Tibial artery (tissue), 4 donors: ENCODE results near the gene P3H2.

Experiments used
- DNase-seq, 2 donors: peaks; one replicate each; pipeline ENCODE4 v3.0.0-alpha.2; 2019
- H3K27ac ChIP-seq, 2 donors: fragments of 200-600 bp; sonication (generic) in 1 of 2; 1 replicate in 1 of 2; 2 replicates in 1 of 2; pipeline ENCODE4 v1.5.1; 2018 to 2019; ENCODE audit warnings: mild to moderate bottlenecking in 1 of 2
- H3K27me3 ChIP-seq, 2 donors: fragments of 200-600 bp; sonication (generic) in 1 of 2; one replicate each; pipeline versions ENCODE4 v1.5.1 to v1.6.0; 2016 to 2019
- H3K36me3 ChIP-seq, 3 donors: fragments of 200-600 bp; sonication (generic) in 2 of 3; one replicate each; pipeline ENCODE4 v1.5.1; 2016 to 2019; ENCODE audit warnings: mild to moderate bottlenecking in 2 of 3
- H3K4me1 ChIP-seq, 4 donors: fragments of 200-600 bp; sonication (generic) in 2 of 4; 1 replicate in 3 of 4; 2 replicates in 1 of 4; pipeline ENCODE4 v1.5.1; 2016 to 2019
- H3K4me3 ChIP-seq, 2 donors: fragments of 200-600 bp; sonication (generic) in 1 of 2; 1 replicate in 1 of 2; 2 replicates in 1 of 2; pipeline ENCODE4 v1.5.1; 2018 to 2019; ENCODE audit warnings: mild to moderate bottlenecking in 2 of 2
- H3K9me3 ChIP-seq, 3 donors: fragments of 200-600 bp; sonication (generic) in 1 of 3; one replicate each; pipeline ENCODE4 v1.5.1; 2016 to 2019
- intact Hi-C: fragments of 100-400 bp; cut with DNase I; formaldehyde crosslinking; loops from one replicate; pipeline ENCODE4 v1.15.0; 2023; ENCODE audit warnings: low total_unique reads
- TF ChIP-seq, protein P1 (sequence below), 2 experiments: fragments of 200-600 bp in 1 of 2; fragments of 450-650 bp in 1 of 2; IDR thresholded peaks; one replicate each; pipeline ENCODE4 v1.5.1; 2017 to 2019; ENCODE audit warnings: antibody characterized with exemption in 2 of 2, mild to moderate bottlenecking in 1 of 2, moderate library complexity in 1 of 2

Gene P3H2

DNA sequence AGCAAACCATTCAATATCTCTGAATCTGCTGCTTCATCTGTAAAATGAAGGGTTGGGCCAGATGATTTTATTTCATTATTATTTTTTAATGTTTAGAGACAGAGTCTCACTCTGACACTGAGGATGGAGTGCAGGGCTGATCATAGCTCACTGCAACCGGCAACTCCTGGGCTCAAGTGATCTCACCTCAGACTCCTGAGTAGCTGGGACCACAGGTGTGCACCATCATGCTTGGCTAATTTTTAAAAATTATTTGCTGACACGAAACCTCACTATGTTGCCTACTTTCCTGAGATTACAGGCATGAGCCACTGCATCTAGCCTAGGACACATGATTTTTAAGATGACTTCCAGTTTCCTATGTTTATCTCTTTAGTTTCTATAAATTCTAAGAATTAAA lies 105.8 kb downstream of the P3H2 start:
- TF ChIP-seq, protein P1, sequence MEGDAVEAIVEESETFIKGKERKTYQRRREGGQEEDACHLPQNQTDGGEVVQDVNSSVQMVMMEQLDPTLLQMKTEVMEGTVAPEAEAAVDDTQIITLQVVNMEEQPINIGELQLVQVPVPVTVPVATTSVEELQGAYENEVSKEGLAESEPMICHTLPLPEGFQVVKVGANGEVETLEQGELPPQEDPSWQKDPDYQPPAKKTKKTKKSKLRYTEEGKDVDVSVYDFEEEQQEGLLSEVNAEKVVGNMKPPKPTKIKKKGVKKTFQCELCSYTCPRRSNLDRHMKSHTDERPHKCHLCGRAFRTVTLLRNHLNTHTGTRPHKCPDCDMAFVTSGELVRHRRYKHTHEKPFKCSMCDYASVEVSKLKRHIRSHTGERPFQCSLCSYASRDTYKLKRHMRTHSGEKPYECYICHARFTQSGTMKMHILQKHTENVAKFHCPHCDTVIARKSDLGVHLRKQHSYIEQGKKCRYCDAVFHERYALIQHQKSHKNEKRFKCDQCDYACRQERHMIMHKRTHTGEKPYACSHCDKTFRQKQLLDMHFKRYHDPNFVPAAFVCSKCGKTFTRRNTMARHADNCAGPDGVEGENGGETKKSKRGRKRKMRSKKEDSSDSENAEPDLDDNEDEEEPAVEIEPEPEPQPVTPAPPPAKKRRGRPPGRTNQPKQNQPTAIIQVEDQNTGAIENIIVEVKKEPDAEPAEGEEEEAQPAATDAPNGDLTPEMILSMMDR (IDR thresholded peaks at IDR 0.05) = no peak
- no peaks in the 10 kb centered on the region for H3K9me3 ChIP-seq

DNA sequence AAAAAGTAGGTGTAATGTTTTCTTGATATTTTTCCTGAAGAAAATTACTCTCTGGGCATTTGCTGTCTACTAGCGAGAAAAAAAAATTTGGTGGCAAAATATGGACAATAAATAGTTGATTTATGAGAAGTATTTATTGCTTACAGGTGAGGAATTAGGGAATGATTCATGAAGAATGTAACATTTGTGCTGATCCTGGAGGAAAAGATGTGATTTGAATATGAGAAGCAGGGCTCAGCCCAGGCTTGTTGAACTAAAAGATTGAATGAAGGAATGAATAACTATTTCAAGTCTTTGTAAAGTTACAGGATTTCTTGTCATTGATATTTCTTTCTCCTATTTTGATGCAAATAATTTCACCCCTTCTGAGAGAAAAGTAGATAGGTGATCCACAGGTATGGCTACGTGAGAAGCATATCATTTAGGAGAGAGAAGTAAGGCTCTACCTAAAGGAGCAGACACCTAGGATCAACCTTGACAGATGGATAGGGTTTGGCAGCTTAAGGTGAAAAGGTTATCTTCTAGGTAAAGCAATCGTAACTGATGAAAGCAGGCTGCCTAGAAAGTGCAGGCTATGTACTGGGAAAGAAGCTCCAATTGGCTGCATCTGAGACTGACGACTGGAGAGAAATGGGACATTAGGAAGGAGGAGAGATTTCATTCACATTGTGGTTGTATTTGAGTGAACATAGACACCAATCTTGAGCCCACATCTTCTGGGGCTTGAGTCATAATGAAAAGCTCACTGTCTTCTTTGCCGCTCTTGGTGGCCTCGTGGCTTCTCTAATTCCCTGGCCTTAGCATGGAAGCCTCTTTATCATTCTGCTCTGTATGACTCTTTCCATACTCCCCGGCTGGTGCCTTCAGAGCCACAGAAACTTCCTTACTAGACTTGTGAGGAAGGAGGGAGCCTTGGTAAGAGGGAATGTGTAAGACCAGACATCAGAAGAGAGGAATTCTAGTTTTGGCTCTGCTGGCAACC lies 106.5 kb downstream of the P3H2 start:
- no peaks in the 10 kb centered on the region for H3K27me3 ChIP-seq
- intact Hi-C loops = no loop called here
- no peaks in the 10 kb centered on the region for H3K36me3 ChIP-seq
- H3K4me3 ChIP-seq = no peak overlapping the region
- H3K27ac ChIP-seq = no peak overlapping the region
- H3K4me1 ChIP-seq = peaks cover 0 to 22% (median 4%) of the 10 kb centered on the region in 4 donors
- H3K9me3 ChIP-seq = no peaks in the 10 kb centered on the region
- DNase-seq = no peak
- TF ChIP-seq, protein P1 (IDR thresholded peaks at IDR 0.05) = no peak

More for the DNA sequence above, 105.8 kb downstream of the P3H2 start:
- H3K36me3 ChIP-seq = no peaks in the 10 kb centered on the region
- intact Hi-C loops = loop anchor here (5.0 kb wide), 1 partner anchor 107 kb away; the partner anchor contains the start of gene P3H2
- H3K4me3 ChIP-seq = no peak overlapping the region
- no peaks in the 10 kb centered on the region for H3K27me3 ChIP-seq
- no peak overlapping the region for H3K27ac ChIP-seq
- DNase-seq = no peak
- H3K4me1 ChIP-seq = peaks cover 0 to 23% (median 4%) of the 10 kb centered on the region in 4 donors

DNA sequence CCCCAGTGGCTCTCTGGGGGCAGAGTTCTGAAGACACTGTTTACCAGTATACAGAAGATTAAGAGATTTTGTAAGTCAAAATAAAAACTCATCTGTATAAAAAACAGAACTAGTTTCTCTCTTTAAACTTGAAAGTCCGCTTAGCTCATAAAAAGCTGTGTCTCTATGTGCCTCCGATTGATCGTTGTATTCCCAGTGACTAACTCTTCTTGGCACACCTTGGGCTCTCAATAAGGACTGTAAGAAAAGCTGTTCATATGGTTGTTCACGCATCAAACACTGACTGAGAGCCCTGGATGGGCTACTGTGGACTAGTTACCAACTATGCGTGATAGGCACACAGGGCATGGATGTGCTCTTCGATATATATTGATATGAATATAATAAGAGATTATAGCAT lies 107.9 kb downstream of the P3H2 start:
- H3K27ac ChIP-seq = no peak overlapping the region
- no peaks in the 10 kb centered on the region for H3K27me3 ChIP-seq
- TF ChIP-seq, protein P1 (IDR thresholded peaks at IDR 0.05) = no peak
- no peaks in the 10 kb centered on the region for H3K36me3 ChIP-seq
- H3K4me1 ChIP-seq = peaks cover 0 to 21% (median 6%) of the 10 kb centered on the region in 4 donors
- DNase-seq = no peak
- no peak overlapping the region for H3K4me3 ChIP-seq
- H3K9me3 ChIP-seq = no peaks in the 10 kb centered on the region
- intact Hi-C loops = no loop called here

DNA sequence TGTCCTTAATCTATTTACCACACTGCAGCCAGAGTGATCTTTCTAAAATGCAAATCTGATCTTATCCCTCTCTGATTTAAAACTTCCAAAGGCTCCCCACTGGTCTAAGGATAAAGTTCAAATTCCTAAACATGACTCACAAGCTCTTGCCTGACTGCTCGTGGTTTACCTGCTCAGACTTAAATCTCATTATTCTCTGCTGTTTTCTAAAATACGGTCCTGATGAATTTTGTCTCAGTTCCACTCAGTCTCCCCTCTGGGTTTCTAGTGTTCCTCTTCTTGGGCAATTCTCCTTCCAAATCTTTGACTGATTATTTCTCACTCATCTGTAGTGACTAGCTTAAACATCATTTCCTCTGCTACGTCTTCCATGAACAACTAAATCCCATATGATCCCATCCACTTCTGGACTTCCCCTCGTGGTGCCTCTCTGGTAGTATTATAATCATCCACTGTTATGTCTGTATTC lies 108.3 kb downstream of the P3H2 start:
- H3K27me3 ChIP-seq = no peaks in the 10 kb centered on the region
- H3K4me3 ChIP-seq = no peak overlapping the region
- no peaks in the 10 kb centered on the region for H3K36me3 ChIP-seq
- TF ChIP-seq, protein P1 (IDR thresholded peaks at IDR 0.05) = no peak
- intact Hi-C loops = no loop called here
- H3K27ac ChIP-seq = no peak overlapping the region
- H3K9me3 ChIP-seq = no peaks in the 10 kb centered on the region
- H3K4me1 ChIP-seq = peaks cover 0 to 17% (median 5%) of the 10 kb centered on the region in 4 donors
- DNase-seq = no peak

DNA sequence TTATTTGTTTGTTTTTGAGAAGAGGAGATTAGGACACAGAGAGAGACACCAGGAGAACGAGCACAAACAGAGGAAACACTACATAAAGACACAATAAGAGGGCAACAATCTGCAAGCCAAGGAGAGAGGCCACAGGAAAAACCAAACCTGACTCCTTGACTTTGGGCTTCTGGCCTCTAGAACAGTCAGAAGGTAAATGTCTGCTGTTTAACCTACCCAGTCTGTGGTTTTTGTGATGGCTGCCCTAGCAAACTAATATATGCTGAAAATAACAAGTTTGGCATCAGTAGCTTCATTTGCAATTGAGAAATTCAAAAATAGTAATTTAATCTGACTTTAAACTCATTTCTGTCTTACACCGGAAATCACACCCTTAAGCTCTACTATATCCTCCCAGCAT lies 110.2 kb downstream of the P3H2 start:
- DNase-seq = no peak
- Histone ChIP-seq H3K4me3 (no peak overlapping the region), H3K9me3 (no peaks in the 10 kb centered on the region), H3K27me3 (no peaks in the 10 kb centered on the region), H3K36me3 (no peaks in the 10 kb centered on the region), H3K4me1 (peaks cover 0 to 22% (median 4%) of the 10 kb centered on the region in 4 donors), H3K27ac (no peak overlapping the region)
- TF ChIP-seq, protein P1 (IDR thresholded peaks at IDR 0.05) = no peak
- intact Hi-C loops = no loop called here
